HepG2 (cell line): ENCODE results near the gene PRKCD.

Source experiments
- CREB1 ChIP-seq, 2 experiments: fragments of 450-650 bp in 1 of 2; IDR thresholded peaks; 2 replicates each; pipeline ENCODE4 v1.6.1; 2016 to 2017; ENCODE audit warnings: control low read depth in 1 of 2, mild to moderate bottlenecking in 1 of 2, missing compliant biosample characterization in 1 of 2, missing genetic modification characterization in 1 of 2
- EED ChIP-seq: sonication (generic); formaldehyde crosslinking; IDR thresholded peaks from 2 replicates; pipeline ENCODE4 v1.5.0; 2020; ENCODE audit warnings: mild to moderate bottlenecking, missing genetic modification reagents
- HDAC2 ChIP-seq: sonication (generic); formaldehyde crosslinking; IDR thresholded peaks from 2 replicates; pipeline ENCODE4 v1.4.0; 2020; ENCODE audit warnings: missing genetic modification reagents
- HNF1A ChIP-seq, 2 experiments: sonication (generic) in 1 of 2; formaldehyde crosslinking in 1 of 2; IDR thresholded peaks; 2 replicates each; pipeline versions ENCODE4 v1.4.0 to v1.6.1; 2016 to 2020; ENCODE audit warnings: borderline replicate concordance in 1 of 2, low read depth in 1 of 2, mild to moderate bottlenecking in 1 of 2, missing genetic modification reagents in 1 of 2
- POLR2AphosphoS5 ChIP-seq: IDR thresholded peaks from 2 replicates; pipeline ENCODE4 v1.6.1; 2012; ENCODE audit warnings: low read depth, low read length
- SATB2 ChIP-seq: sonication (generic); formaldehyde crosslinking; IDR thresholded peaks from 2 replicates; pipeline ENCODE4 v1.5.0; 2020; ENCODE audit warnings: missing genetic modification reagents
- ZNF703 ChIP-seq: sonication (generic); formaldehyde crosslinking; IDR thresholded peaks from 2 replicates; pipeline ENCODE4 v1.5.1; 2020; ENCODE audit warnings: missing genetic modification reagents, mild to moderate bottlenecking, moderate library complexity, borderline replicate concordance
- TF ChIP-seq, protein P1 (sequence below): sonication (generic); formaldehyde crosslinking; IDR thresholded peaks from 2 replicates; pipeline ENCODE4 v1.4.0; 2020; ENCODE audit warnings: missing genetic modification reagents
- TF ChIP-seq, protein P2 (sequence below): sonication (generic); formaldehyde crosslinking; IDR thresholded peaks from 2 replicates; pipeline ENCODE4 v1.4.0; 2020; ENCODE audit warnings: missing genetic modification reagents

DNA sequence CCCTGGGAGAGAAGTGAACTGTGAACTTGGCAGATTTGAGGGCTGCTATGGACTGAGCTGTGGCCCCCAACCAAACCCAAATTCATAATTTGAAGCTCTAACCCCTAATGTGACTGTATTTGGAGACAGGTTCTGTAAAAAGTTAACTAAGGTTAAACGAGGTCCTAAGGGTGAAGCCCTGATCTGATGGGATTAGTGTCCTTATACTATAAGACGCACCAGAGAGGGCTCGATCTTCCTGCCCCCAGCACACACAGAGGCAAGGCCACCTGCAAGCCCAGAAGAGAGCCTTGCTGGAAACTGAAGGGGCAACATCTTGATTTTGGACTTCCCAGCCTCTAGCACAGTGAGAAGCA is 60.8 kb downstream of the PRKCD start:
- TF ChIP-seq EED (no peak), CREB1 (IDR thresholded peaks at IDR 0.05) (no peak), CREB1 (CRISPR knock-in tag; IDR thresholded peaks at IDR 0.05) (no peak), ZNF703 (no peak), POLR2AphosphoS5 (no peak), HDAC2 (CRISPR knock-in tag) (no peak), SATB2 (CRISPR knock-in tag) (no peak), HNF1A (IDR thresholded peaks at IDR 0.05; ENCODE audit: low read depth) (no peak), HNF1A (CRISPR knock-in tag; IDR thresholded peaks at IDR 0.05; ENCODE audit: borderline replicate concordance) (no peak)
- TF ChIP-seq, protein P1, sequence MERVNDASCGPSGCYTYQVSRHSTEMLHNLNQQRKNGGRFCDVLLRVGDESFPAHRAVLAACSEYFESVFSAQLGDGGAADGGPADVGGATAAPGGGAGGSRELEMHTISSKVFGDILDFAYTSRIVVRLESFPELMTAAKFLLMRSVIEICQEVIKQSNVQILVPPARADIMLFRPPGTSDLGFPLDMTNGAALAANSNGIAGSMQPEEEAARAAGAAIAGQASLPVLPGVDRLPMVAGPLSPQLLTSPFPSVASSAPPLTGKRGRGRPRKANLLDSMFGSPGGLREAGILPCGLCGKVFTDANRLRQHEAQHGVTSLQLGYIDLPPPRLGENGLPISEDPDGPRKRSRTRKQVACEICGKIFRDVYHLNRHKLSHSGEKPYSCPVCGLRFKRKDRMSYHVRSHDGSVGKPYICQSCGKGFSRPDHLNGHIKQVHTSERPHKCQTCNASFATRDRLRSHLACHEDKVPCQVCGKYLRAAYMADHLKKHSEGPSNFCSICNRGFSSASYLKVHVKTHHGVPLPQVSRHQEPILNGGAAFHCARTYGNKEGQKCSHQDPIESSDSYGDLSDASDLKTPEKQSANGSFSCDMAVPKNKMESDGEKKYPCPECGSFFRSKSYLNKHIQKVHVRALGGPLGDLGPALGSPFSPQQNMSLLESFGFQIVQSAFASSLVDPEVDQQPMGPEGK (CRISPR knock-in tag): no peak
- TF ChIP-seq, protein P2, sequence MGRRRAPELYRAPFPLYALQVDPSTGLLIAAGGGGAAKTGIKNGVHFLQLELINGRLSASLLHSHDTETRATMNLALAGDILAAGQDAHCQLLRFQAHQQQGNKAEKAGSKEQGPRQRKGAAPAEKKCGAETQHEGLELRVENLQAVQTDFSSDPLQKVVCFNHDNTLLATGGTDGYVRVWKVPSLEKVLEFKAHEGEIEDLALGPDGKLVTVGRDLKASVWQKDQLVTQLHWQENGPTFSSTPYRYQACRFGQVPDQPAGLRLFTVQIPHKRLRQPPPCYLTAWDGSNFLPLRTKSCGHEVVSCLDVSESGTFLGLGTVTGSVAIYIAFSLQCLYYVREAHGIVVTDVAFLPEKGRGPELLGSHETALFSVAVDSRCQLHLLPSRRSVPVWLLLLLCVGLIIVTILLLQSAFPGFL: no peak
